Astrocyte of the cerebellum (primary cell): ENCODE measurements around the gene PRMT3.
"Not testable (repeated sequence)": the region's sequence is repeated elsewhere in the genome, so short reads cannot be mapped to it uniquely, and the experiment has no call there.

Experiments used
- DNase-seq: peaks from one replicate; pipeline ENCODE4 v3.0.0-alpha.2; 2011; ENCODE audit warnings: low read depth
- H3K4me3 ChIP-seq: 2 replicates; pipeline ENCODE4 v1.5.1; 2011; ENCODE audit warnings: mild to moderate bottlenecking, low read depth, low read length, moderate library complexity
- CTCF ChIP-seq: IDR thresholded peaks from 2 replicates; pipeline ENCODE4 v1.5.1; 2012; ENCODE audit warnings: low read length, low read depth, moderate library complexity, mild to moderate bottlenecking; ENCODE audit errors: missing control alignments
- in situ Hi-C: cut with HindIII; loops from 2 replicates; pipeline ENCODE4 v1.10.0; 2017; ENCODE audit warnings: low sequenced_read_pairs

PRMT3 gene

GRCh38 chr11:20477418-20478090, 90.0 kb downstream of the PRMT3 start:
- DNase-seq, result no peak
- TF ChIP-seq CTCF, result no peak
- no peak overlapping the region for H3K4me3 ChIP-seq
- in situ Hi-C loops, result no loop called here

DNA sequence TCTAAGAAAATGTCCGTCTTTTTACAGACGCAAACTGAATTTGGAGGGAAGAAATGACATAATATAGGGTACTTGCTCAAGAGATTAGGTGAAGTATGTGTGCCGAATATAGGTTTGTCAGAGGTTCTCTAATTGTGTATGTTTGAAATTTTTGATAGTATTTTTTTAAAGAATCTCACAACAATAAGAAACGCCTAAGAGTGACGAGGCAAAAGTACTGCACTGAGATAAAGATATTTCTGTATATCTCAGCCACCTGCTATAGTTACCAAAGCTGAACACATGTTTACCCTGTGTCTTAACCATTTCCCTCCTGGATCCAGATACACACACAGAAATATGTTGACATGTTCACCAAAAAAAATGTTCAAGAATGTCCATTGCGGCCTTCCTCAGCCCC, 92.0 kb downstream of the PRMT3 start:
- no peak overlapping the region for H3K4me3 ChIP-seq
- in situ Hi-C loops, result no loop called here
- DNase-seq, result no peak
- no peak for TF ChIP-seq CTCF

GRCh38 chr11:20483931-20484330, 96.4 kb downstream of the PRMT3 start:
- no peak for TF ChIP-seq CTCF
- in situ Hi-C loops, result no loop called here
- no peak for DNase-seq
- H3K4me3 ChIP-seq, result no peak overlapping the region

DNA sequence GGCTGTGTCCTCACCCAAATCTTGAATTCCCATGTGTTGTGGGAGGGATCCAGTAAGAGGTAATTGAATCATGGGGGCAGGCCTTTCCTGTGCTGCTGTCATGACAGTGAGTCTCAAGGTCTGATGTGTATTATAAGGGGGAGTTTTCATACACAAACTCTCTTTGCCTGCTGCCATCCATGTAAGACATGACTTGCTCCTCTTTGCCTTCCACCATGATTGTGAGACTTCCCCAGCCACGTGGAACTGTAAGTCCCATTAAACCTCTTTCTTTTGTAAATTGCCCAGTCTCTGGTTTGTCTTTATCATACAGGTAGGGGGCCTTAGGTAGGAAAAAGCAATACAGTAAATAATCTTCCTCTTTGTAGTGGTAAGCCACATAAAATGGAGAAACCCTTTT, 96.9 kb downstream of the PRMT3 start:
- H3K4me3 ChIP-seq, in situ Hi-C loops, DNase-seq: not testable (repeated sequence)

DNA sequence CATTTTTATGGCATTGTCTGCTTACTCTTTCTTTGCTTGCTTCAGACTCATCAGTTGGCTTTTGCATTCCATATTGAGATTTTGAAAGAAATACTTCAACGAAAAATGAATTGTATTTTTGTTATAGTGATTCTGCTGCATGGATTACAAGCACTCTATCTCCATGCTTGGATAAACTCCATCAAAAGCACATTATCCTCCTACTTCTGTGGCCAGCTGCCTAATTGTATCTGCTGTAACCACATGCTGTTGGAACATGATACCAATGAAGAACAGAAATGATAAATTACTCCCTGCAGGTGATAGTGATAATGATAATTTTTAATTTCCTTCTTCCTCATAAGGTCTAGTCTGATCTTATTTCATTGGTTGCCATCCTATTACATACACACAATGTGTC, 100.8 kb downstream of the PRMT3 start:
- no peak overlapping the region for H3K4me3 ChIP-seq
- in situ Hi-C loops, result no loop called here
- TF ChIP-seq CTCF, result no peak
- DNase-seq, result peak; percentile 3

DNA sequence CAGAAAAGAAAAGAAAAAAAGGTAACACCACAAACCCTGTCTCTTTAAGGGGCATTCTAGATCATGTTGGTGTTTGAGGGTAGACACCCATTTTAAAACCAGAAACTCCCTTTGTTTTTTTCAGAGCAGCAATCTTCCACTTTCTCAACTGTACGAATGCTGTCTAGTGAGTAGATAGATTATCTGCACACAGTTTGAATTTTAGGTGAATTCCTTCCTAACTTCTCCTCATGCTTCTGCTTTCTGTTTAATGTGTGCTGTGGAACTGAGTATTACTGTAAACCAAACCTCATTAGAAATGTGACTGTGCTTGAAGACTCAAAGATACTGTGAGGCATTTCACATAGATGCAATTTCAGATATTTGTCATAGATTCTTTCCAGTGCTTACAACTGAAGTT, 102.4 kb downstream of the PRMT3 start:
- no peak for TF ChIP-seq CTCF
- in situ Hi-C loops, result no loop called here

DNA sequence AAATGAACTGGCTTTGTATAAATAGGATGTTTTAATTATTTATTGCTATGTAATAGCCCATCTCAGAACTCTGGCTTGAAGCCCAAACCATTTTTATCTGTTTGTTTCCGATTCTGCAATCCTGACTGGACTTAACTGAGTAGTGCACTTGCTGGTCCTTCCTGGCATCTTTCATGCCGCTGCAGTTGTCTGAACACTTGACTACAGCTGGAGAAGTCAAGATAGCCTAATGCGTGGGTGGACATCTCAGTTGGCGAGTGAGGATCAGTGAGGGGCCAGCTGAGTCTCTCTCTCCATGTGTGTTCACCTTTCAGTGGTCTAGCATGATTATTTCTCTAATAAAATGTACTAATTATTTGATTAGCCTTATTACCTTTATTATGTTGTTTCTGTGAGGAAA, 105.8 kb downstream of the PRMT3 start:
- TF ChIP-seq CTCF, result no peak
- no peak overlapping the region for H3K4me3 ChIP-seq
- in situ Hi-C loops, result no loop called here
- no peak for DNase-seq

More for the DNA sequence above, 102.4 kb downstream of the PRMT3 start:
- H3K4me3 ChIP-seq, result no peak overlapping the region
- no peak for DNase-seq
